H9 (cell line): Measurements from ENCODE around the gene SETBP1. TPM values are rescaled to one million over a fixed set of nuclear protein-coding genes. Genes with fewer than 3 reads are reported as not detected.

Source experiments
- DNase-seq: peaks from one replicate; pipeline ENCODE4 v3.0.0-alpha.2; 2017
- H2AFZ ChIP-seq: one replicate; pipeline ENCODE4 v1.6.1; 2013; ENCODE audit warnings: mild to moderate bottlenecking, low read length, control low read depth, moderate library complexity
- H2AK5ac ChIP-seq: 2 replicates; pipeline ENCODE4 v1.6.1; 2013; ENCODE audit warnings: low read length, control low read depth, mixed read lengths; ENCODE audit not compliant: insufficient read length
- H2BK120ac ChIP-seq: one replicate; pipeline ENCODE4 v1.6.1; 2013; ENCODE audit warnings: low read depth, mild to moderate bottlenecking, low read length, control low read depth, inconsistent platforms; ENCODE audit not compliant: poor library complexity, severe bottlenecking
- H2BK12ac ChIP-seq: 2 replicates; pipeline ENCODE4 v1.6.1; 2013; ENCODE audit warnings: low read length, control low read depth, mixed read lengths, low read depth; ENCODE audit not compliant: insufficient read length
- H2BK15ac ChIP-seq: 2 replicates; pipeline ENCODE4 v1.6.1; 2013; ENCODE audit warnings: low read depth, low read length, control low read depth
- H2BK20ac ChIP-seq: one replicate; pipeline ENCODE4 v1.6.1; 2013; ENCODE audit warnings: low read depth, mild to moderate bottlenecking, low read length, control low read depth, inconsistent platforms; ENCODE audit not compliant: poor library complexity, severe bottlenecking
- H2BK5ac ChIP-seq: 2 replicates; pipeline ENCODE4 v1.6.1; 2013; ENCODE audit warnings: low read length, control low read depth, mixed read lengths; ENCODE audit not compliant: insufficient read length
- H3K14ac ChIP-seq: 2 replicates; pipeline ENCODE4 v1.6.1; 2013; ENCODE audit warnings: low read length, control low read depth; ENCODE audit not compliant: insufficient read depth
- H3K18ac ChIP-seq: 2 replicates; pipeline ENCODE4 v1.6.1; 2013; ENCODE audit warnings: low read depth, mild to moderate bottlenecking, mixed read lengths, low read length, control low read depth; ENCODE audit not compliant: insufficient read length
- H3K23ac ChIP-seq: 2 replicates; pipeline ENCODE4 v1.6.1; 2013; ENCODE audit warnings: low read length, control low read depth, mixed read lengths, low read depth; ENCODE audit not compliant: insufficient read length
- H3K23me2 ChIP-seq: 2 replicates; pipeline ENCODE4 v1.6.1; 2013; ENCODE audit warnings: low read depth, mild to moderate bottlenecking, mixed read lengths, low read length, control low read depth; ENCODE audit not compliant: insufficient read length, poor library complexity, severe bottlenecking
- H3K27ac ChIP-seq: 2 replicates; pipeline ENCODE4 v1.5.1; 2013; ENCODE audit warnings: low read length, control low read depth, mixed read lengths, low read depth; ENCODE audit not compliant: insufficient read length
- H3K27me3 ChIP-seq: 2 replicates; pipeline ENCODE4 v1.6.1; 2013; ENCODE audit warnings: low read length, control low read depth, inconsistent platforms; ENCODE audit not compliant: insufficient read depth
- H3K4ac ChIP-seq: 2 replicates; pipeline ENCODE4 v1.6.1; 2013; ENCODE audit warnings: low read depth, mild to moderate bottlenecking, control low read depth, inconsistent platforms, low read length, moderate library complexity
- H3K4me1 ChIP-seq: 2 replicates; pipeline ENCODE4 v1.6.1; 2013; ENCODE audit warnings: low read length, control low read depth, inconsistent platforms; ENCODE audit not compliant: insufficient read depth
- H3K4me2 ChIP-seq: 2 replicates; pipeline ENCODE4 v1.6.1; 2013; ENCODE audit warnings: low read length, control low read depth, mixed read lengths; ENCODE audit not compliant: insufficient read length, insufficient read depth
- H3K56ac ChIP-seq: 2 replicates; pipeline ENCODE4 v1.6.1; 2013; ENCODE audit warnings: low read depth, mild to moderate bottlenecking, mixed read lengths, low read length, control low read depth; ENCODE audit not compliant: insufficient read length
- H3K79me1 ChIP-seq: 2 replicates; pipeline ENCODE4 v1.6.1; 2013; ENCODE audit warnings: low read depth, mild to moderate bottlenecking, moderate library complexity, low read length, control low read depth, inconsistent platforms; ENCODE audit not compliant: insufficient read depth, poor library complexity, severe bottlenecking
- H3K79me2 ChIP-seq: 2 replicates; pipeline ENCODE4 v1.6.1; 2013; ENCODE audit warnings: low read length, control low read depth, inconsistent platforms; ENCODE audit not compliant: insufficient read depth
- H3K9ac ChIP-seq: 2 replicates; pipeline ENCODE4 v1.6.1; 2013; ENCODE audit warnings: low read length, control low read depth, mixed read lengths; ENCODE audit not compliant: insufficient read length; ENCODE audit errors: extremely low read depth
- H3K9me3 ChIP-seq: one replicate; pipeline ENCODE4 v1.6.1; 2013; ENCODE audit warnings: low read depth, low read length, inconsistent platforms; ENCODE audit not compliant: control insufficient read depth
- H3T11ph ChIP-seq: one replicate; pipeline ENCODE4 v1.6.1; 2013; ENCODE audit warnings: mild to moderate bottlenecking, low read length, control low read depth, inconsistent platforms
- H4K20me1 ChIP-seq: one replicate; pipeline ENCODE4 v1.6.1; 2013; ENCODE audit not compliant: control insufficient read depth, insufficient read length, insufficient read depth
- H4K5ac ChIP-seq: 2 replicates; pipeline ENCODE4 v1.6.1; 2013; ENCODE audit warnings: low read depth, mild to moderate bottlenecking, mixed read lengths, low read length, control low read depth; ENCODE audit not compliant: insufficient read length
- H4K8ac ChIP-seq: replicated peaks from 2 replicates; pipeline ENCODE4 v1.6.1; 2013; ENCODE audit warnings: low read length, control low read depth, mixed read lengths, low read depth; ENCODE audit not compliant: insufficient read length
- H4K91ac ChIP-seq: 2 replicates; pipeline ENCODE4 v1.6.1; 2013; ENCODE audit warnings: low read depth, mild to moderate bottlenecking, moderate library complexity, mixed read lengths, low read length, control low read depth; ENCODE audit not compliant: insufficient read length
- H3K27ac Mint-ChIP-seq, 3 experiments: 2 replicates in 2 of 3; 3 replicates in 1 of 3; pipeline ENCODE4 v1.8.0; 2020 to 2021; ENCODE audit warnings: mixed read lengths in 3 of 3, mild to moderate bottlenecking in 1 of 3, moderate library complexity in 1 of 3
- H3K27me3 Mint-ChIP-seq: 2 replicates; pipeline ENCODE4 v1.8.0; 2021; ENCODE audit warnings: low read depth, mild to moderate bottlenecking, moderate library complexity, mixed read lengths
- H3K36me3 Mint-ChIP-seq, 3 experiments: 2 replicates in 2 of 3; 3 replicates in 1 of 3; pipeline ENCODE4 v1.8.0; 2020 to 2021; ENCODE audit warnings: low read depth in 3 of 3, mixed read lengths in 3 of 3; ENCODE audit not compliant: insufficient read depth in 1 of 3
- H3K4me1 Mint-ChIP-seq, 2 experiments: 2 replicates each; pipeline ENCODE4 v1.8.0; 2020; ENCODE audit warnings: mixed read lengths in 2 of 2
- H3K4me3 Mint-ChIP-seq, 2 experiments: 2 replicates in 1 of 2; 3 replicates in 1 of 2; pipeline ENCODE4 v1.8.0; 2020 to 2021; ENCODE audit warnings: mild to moderate bottlenecking in 2 of 2, mixed read lengths in 2 of 2, moderate library complexity in 1 of 2
- H3K9me3 Mint-ChIP-seq, 2 experiments: 2 replicates in 1 of 2; 3 replicates in 1 of 2; pipeline ENCODE4 v1.8.0; 2020; ENCODE audit warnings: mild to moderate bottlenecking in 2 of 2, mixed read lengths in 2 of 2, moderate library complexity in 1 of 2
- WGBS: extraction: QIAGEN DNeasy Blood & Tissue Kit; methylation state at CpG from one replicate; pipeline ENCODE4 v1.1.7; 2013; ENCODE audit warnings: missing lambda C conversion rate, low lambda C conversion rate, mixed read lengths; ENCODE audit not compliant: insufficient read length; ENCODE audit errors: extremely low coverage; 5-methylcytosine and 5-hydroxymethylcytosine counted together
- total RNA-seq: library from RNA; stranded (reverse); gene quantifications from 2 replicates; pipeline ENCODE4 v1.2.1, GENCODE V29; 2021
- TF ChIP-seq, protein P1 (sequence below): fragments of 200-600 bp; sonication (generic); conservative IDR thresholded peaks from 3 replicates; pipeline ENCODE4 v1.8.0; 2021; ENCODE audit warnings: antibody characterized with exemption, mild to moderate bottlenecking

SETBP1 gene
- total RNA-seq, 1 experiment from 2014 or later, result 4.6 TPM

DNA sequence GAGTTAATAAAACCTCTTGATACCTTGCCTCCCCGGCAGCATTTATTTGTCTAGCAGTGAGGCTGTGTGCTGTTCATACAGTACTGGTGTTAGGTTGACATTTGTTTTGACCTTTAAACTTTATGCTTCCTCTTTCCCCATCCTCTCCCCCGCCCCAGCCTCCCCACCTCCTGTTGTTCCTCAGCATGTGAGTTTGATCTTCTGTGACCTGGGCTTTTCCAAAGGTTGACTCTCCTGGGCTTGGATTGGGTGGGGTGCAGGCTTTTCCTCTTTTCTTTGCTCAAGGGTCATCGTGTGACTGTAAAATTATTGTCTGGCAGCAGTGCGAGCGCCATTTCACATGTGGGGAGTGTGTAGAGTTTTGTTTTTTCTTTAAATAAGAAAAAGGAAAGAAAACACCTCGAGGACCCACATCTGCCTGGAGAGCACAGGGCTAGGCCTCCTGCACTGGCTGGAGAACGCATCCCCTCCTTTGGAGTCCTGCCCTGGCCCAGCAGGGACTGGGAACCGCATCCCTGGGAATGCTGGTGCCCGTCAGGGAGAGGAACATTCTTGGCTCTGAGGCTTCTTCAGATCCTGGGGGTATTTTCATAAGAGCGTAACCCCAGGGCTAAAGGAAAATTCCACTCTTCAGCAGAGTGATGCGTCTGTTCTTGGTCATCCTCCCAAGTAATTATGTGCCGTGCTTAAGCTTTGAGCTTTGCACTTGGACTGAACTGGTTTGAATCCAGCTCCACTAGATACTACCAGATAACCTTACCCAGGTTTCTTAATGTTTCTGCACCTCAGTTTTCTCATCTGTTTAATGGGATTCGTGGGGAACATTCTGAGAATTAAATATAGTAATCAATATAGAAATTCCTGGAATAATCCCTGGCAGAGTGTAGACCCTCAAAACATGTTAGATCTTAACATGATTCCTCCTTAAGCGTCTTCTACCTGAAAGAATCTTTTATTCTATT lies 91.5 kb downstream of the SETBP1 start:
- H3K56ac ChIP-seq, result no peak overlapping the region
- no peak overlapping the region for H3K4me2 ChIP-seq
- WGBS, result no CpG with 5 or more reads among the region's 14 CpGs
- no peaks in the 10 kb centered on the region for H3K79me2 ChIP-seq
- no peaks in the 10 kb centered on the region for H3K79me1 ChIP-seq
- H3K27ac ChIP-seq, result no peak overlapping the region
- H3K18ac ChIP-seq, result no peak overlapping the region
- H3K9ac ChIP-seq, result no peak overlapping the region
- H3K23me2 ChIP-seq, result no peaks in the 10 kb centered on the region
- peaks cover 3 to 4% of the 10 kb centered on the region in 2 experiments for H3K4me1 Mint-ChIP-seq
- no peak overlapping the region for H2BK5ac ChIP-seq
- H3K4me1 ChIP-seq, result no peaks in the 10 kb centered on the region; the same call in 1 of the 2 replicates
- no peaks in the 10 kb centered on the region for H3K9me3 Mint-ChIP-seq
- H4K8ac ChIP-seq, result no peak overlapping the region
- H3K4ac ChIP-seq, result no peak overlapping the region
- no peak overlapping the region for H3K4me3 Mint-ChIP-seq
- H2BK12ac ChIP-seq, result no peak overlapping the region
- H4K5ac ChIP-seq, result no peak overlapping the region
- no peaks in the 10 kb centered on the region for H3K9me3 ChIP-seq
- H3T11ph ChIP-seq, result no peak overlapping the region
- no peak overlapping the region for H2BK15ac ChIP-seq
- no peak for DNase-seq
- no peak overlapping the region for H4K91ac ChIP-seq
- no peaks in the 10 kb centered on the region; a peak in 1 of 7 replicates for H3K36me3 Mint-ChIP-seq
- no peak overlapping the region for H2AK5ac ChIP-seq
- no peak overlapping the region for H2BK20ac ChIP-seq
- no peak overlapping the region for H3K23ac ChIP-seq
- H3K27me3 Mint-ChIP-seq, result no peaks in the 10 kb centered on the region
- H2AFZ ChIP-seq, result no peak overlapping the region
- TF ChIP-seq, protein P1, sequence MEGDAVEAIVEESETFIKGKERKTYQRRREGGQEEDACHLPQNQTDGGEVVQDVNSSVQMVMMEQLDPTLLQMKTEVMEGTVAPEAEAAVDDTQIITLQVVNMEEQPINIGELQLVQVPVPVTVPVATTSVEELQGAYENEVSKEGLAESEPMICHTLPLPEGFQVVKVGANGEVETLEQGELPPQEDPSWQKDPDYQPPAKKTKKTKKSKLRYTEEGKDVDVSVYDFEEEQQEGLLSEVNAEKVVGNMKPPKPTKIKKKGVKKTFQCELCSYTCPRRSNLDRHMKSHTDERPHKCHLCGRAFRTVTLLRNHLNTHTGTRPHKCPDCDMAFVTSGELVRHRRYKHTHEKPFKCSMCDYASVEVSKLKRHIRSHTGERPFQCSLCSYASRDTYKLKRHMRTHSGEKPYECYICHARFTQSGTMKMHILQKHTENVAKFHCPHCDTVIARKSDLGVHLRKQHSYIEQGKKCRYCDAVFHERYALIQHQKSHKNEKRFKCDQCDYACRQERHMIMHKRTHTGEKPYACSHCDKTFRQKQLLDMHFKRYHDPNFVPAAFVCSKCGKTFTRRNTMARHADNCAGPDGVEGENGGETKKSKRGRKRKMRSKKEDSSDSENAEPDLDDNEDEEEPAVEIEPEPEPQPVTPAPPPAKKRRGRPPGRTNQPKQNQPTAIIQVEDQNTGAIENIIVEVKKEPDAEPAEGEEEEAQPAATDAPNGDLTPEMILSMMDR, result no peak
- H3K27me3 ChIP-seq, result no peaks in the 10 kb centered on the region
- peak overlapping the region in 1 of 3 experiments; percentile 41; a peak in 1 of 7 replicates for H3K27ac Mint-ChIP-seq
- no peaks in the 10 kb centered on the region for H4K20me1 ChIP-seq
- H3K14ac ChIP-seq, result no peak overlapping the region
- H2BK120ac ChIP-seq, result no peak overlapping the region
